Neural cell (in vitro differentiated cells): ENCODE measurements around the gene QKI.

Source experiments
- EP300 ChIP-seq: fragments of 450-650 bp; conservative IDR thresholded peaks from 2 replicates; pipeline ENCODE4 v1.6.1; 2014; ENCODE audit warnings: antibody characterized with exemption, mild to moderate bottlenecking, moderate library complexity; ENCODE audit not compliant: poor library complexity, severe bottlenecking
- EZH2 ChIP-seq: fragments of 200-600, 300-800 bp; shearing (Covaris generic), sonication (generic); IDR thresholded peaks from 2 replicates; pipeline ENCODE4 v1.6.1; 2014; ENCODE audit warnings: antibody characterized with exemption, low read length, borderline replicate concordance, mild to moderate bottlenecking; ENCODE audit not compliant: insufficient read depth, poor library complexity, severe bottlenecking
- POLR2AphosphoS5 ChIP-seq: IDR thresholded peaks from 2 replicates; pipeline ENCODE4 v1.6.1; 2012
- RAD21 ChIP-seq: fragments of 450-650 bp; conservative IDR thresholded peaks from 2 replicates; pipeline ENCODE4 v1.6.1; 2014; ENCODE audit warnings: antibody characterized with exemption, mild to moderate bottlenecking, moderate library complexity
- REST ChIP-seq: IDR thresholded peaks from 2 replicates; pipeline ENCODE4 v1.6.1; 2012; ENCODE audit warnings: borderline replicate concordance
- TAF1 ChIP-seq: IDR thresholded peaks from 2 replicates; pipeline ENCODE4 v1.6.1; 2012; ENCODE audit warnings: low read depth
- TF ChIP-seq, protein P1 (sequence below): fragments of 450-650 bp; IDR thresholded peaks from 2 replicates; pipeline ENCODE4 v1.5.1; 2014; ENCODE audit warnings: antibody characterized with exemption, mild to moderate bottlenecking, moderate library complexity; ENCODE audit not compliant: poor library complexity, severe bottlenecking

DNA sequence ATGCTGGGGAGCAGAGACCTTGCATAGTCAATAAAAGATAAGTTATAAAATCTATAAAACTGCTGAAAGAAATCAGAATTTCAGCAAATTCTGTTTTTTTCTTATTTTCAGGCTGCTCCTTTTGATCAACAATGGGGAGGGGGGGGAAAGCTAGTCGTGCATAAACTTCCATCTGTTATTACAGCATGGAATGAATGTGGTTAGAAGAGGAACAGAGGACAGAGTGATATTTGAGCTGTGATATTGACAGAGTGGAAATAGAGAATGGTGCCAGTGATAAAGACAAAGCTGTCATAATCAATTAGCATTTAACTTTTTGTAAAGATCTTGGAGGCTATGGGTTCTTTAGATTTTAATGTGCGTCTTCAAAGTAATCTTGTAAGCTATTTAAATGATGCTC, 43.4 kb upstream of the QKI start:
- TF ChIP-seq RAD21 (no peak), TAF1 (no peak), POLR2AphosphoS5 (no peak), EP300 (no peak), EZH2 (no peak), REST (no peak)
- TF ChIP-seq, protein P1, sequence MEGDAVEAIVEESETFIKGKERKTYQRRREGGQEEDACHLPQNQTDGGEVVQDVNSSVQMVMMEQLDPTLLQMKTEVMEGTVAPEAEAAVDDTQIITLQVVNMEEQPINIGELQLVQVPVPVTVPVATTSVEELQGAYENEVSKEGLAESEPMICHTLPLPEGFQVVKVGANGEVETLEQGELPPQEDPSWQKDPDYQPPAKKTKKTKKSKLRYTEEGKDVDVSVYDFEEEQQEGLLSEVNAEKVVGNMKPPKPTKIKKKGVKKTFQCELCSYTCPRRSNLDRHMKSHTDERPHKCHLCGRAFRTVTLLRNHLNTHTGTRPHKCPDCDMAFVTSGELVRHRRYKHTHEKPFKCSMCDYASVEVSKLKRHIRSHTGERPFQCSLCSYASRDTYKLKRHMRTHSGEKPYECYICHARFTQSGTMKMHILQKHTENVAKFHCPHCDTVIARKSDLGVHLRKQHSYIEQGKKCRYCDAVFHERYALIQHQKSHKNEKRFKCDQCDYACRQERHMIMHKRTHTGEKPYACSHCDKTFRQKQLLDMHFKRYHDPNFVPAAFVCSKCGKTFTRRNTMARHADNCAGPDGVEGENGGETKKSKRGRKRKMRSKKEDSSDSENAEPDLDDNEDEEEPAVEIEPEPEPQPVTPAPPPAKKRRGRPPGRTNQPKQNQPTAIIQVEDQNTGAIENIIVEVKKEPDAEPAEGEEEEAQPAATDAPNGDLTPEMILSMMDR: no peak
